Measurements from ENCODE around the gene DNAJB4.

Gene DNAJB4

DNA sequence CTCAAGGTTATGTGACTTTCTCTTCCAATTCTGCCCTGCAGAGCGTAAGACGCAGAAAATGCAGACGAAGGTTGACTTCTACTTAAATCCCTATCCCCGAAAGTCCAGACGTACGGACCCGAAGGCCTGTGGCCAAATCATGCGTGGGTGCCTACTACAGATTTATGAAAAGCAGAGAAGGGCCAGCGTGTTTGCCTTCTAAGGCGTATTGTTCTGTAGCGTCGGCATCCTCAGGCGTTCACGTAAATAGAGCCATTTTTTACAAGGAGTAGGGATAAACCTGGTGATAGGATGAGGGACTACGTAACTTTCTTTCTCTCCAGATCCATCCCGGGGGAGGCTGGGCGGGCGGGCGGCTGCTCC lies 40.8 kb downstream of the DNAJB4 start:
- peak overlapping the region; percentile 64 for H3K4me3 ChIP-seq (ENCODE audit: low read depth, low read length)
- DNase-seq (ENCODE audit: low read depth), result no peak
- TF ChIP-seq, protein P1, sequence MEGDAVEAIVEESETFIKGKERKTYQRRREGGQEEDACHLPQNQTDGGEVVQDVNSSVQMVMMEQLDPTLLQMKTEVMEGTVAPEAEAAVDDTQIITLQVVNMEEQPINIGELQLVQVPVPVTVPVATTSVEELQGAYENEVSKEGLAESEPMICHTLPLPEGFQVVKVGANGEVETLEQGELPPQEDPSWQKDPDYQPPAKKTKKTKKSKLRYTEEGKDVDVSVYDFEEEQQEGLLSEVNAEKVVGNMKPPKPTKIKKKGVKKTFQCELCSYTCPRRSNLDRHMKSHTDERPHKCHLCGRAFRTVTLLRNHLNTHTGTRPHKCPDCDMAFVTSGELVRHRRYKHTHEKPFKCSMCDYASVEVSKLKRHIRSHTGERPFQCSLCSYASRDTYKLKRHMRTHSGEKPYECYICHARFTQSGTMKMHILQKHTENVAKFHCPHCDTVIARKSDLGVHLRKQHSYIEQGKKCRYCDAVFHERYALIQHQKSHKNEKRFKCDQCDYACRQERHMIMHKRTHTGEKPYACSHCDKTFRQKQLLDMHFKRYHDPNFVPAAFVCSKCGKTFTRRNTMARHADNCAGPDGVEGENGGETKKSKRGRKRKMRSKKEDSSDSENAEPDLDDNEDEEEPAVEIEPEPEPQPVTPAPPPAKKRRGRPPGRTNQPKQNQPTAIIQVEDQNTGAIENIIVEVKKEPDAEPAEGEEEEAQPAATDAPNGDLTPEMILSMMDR (conservative IDR thresholded peaks at IDR 0.05; ENCODE audit: low read depth, low read length), result no peak

GRCh38 chr1:78045926-78046778 lies 41.4 kb downstream of the DNAJB4 start, which contains the start of gene GIPC2:
GIPC2 (plus strand) TSS chr1:78045966; CDS start chr1:78046095, 129 bp downstream.
- peak within 1 kb of the TSS; percentile 64 for H3K4me3 ChIP-seq (ENCODE audit: low read depth, low read length)
- TF ChIP-seq, protein P1 (conservative IDR thresholded peaks at IDR 0.05; ENCODE audit: low read depth, low read length), result no peak
- DNase-seq (ENCODE audit: low read depth), result peak; percentile 39

- no peak for DNase-seq (ENCODE audit: low read depth)
- H3K4me3 ChIP-seq (ENCODE audit: low read depth, low read length), result no peak overlapping the region
- TF ChIP-seq, protein P1 (conservative IDR thresholded peaks at IDR 0.05; ENCODE audit: low read depth, low read length), result no peak
These were observed 42.4 kb downstream of the DNAJB4 start for GRCh38 chr1:78047106-78047505.

GRCh38 chr1:78047631-78048030 lies 42.9 kb downstream of the DNAJB4 start:
- TF ChIP-seq, protein P1 (conservative IDR thresholded peaks at IDR 0.05; ENCODE audit: low read depth, low read length), result no peak
- DNase-seq (ENCODE audit: low read depth), result no peak
- no peak overlapping the region for H3K4me3 ChIP-seq (ENCODE audit: low read depth, low read length)

DNA sequence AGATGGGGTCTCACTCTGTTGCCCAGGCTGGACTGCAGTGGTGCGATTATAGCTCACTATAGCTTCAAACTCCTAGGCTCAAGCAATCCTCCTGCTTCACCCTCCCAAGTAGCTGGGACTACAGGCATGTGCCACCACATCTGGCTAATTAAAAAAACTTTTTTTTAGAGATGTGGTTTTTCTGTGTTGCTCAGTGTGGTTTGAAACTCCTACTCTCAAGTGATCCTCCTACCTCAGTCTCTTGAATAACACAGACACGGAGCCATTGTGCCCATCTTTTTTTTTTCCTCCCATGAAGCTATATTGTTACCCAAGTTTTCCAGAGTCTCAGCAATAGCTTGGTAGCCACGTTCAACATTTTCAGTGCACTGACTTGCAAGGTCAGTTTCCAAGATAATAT lies 43.7 kb downstream of the DNAJB4 start:
- TF ChIP-seq, protein P1 (conservative IDR thresholded peaks at IDR 0.05; ENCODE audit: low read depth, low read length), result no peak
- no peak for DNase-seq (ENCODE audit: low read depth)
- H3K4me3 ChIP-seq (ENCODE audit: low read depth, low read length), result no peak overlapping the region

DNA sequence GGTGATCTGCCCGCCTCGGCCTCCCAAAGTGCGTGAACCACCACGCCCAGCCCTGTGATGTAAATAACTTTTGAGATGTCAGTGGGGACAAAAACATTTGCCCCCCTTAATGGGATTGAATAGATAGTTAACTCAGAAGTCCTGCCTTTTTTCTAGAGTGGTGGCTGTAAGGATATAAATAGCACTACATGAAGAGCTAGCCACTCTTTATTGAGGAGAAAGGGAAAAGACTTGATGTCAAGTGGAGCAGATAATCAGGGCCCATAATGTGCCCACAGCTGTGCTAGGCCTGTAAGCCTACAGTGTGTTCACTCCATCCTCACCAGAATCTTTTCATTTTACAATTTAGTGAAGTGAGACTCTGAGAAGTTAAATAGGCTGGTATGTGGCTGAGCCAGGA lies 44.7 kb downstream of the DNAJB4 start:
- TF ChIP-seq, protein P1 (conservative IDR thresholded peaks at IDR 0.05; ENCODE audit: low read depth, low read length), result no peak
- DNase-seq (ENCODE audit: low read depth), result no peak
- H3K4me3 ChIP-seq (ENCODE audit: low read depth, low read length), result no peak overlapping the region

DNA sequence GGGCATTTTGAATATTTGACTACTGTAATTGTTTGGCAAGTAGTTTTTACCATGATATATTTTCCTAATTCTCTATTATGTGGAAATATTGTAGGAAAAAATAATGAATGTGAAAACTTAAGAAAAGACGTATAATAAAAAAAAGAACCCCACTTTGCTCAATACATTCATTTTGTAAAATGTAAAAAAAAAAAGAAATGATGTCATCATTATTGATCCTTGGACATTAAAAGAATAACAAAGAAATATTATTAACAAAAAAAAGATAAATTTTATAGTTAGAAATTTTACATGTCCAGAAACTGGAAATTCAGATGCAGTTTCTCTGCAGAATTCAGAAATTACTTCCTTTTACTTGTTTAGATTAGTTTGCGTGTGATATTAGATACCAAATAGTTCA lies 46.3 kb downstream of the DNAJB4 start:
- DNase-seq (ENCODE audit: low read depth), result no peak
- TF ChIP-seq, protein P1 (conservative IDR thresholded peaks at IDR 0.05; ENCODE audit: low read depth, low read length), result no peak

More for the DNA sequence above, 46.3 kb downstream of the DNAJB4 start:
- no peak overlapping the region for H3K4me3 ChIP-seq (ENCODE audit: low read depth, low read length)

All from choroid plexus epithelial cell (primary cell).